Vagina (tissue), 2 donors: Measurements from ENCODE around the gene TP73. TPM values are rescaled to one million over a fixed set of nuclear protein-coding genes. Genes with fewer than 3 reads are reported as not detected.

ENCODE experiments used
- DNase-seq, 2 donors: peaks; one replicate each; pipeline ENCODE4 v3.0.0-alpha.2; 2017; ENCODE audit errors: extremely low spot score in 2 of 2
- H3K27ac ChIP-seq: fragments of 200-600 bp; sonication (generic); one replicate; pipeline ENCODE4 v1.5.1; 2019
- H3K27me3 ChIP-seq: fragments of 200-600 bp; sonication (generic); one replicate; pipeline ENCODE4 v1.5.1; 2019
- H3K36me3 ChIP-seq, 2 donors: fragments of 200-600 bp; sonication (generic); one replicate each; pipeline ENCODE4 v1.5.1; 2017 to 2019
- H3K4me1 ChIP-seq: fragments of 200-600 bp; sonication (generic); one replicate; pipeline ENCODE4 v1.5.1; 2019
- H3K4me3 ChIP-seq, 2 donors: fragments of 200-600 bp; sonication (generic); 1 replicate in 1 of 2; 2 replicates in 1 of 2; pipeline ENCODE4 v1.5.1; 2016 to 2019
- H3K9me3 ChIP-seq: fragments of 200-600 bp; sonication (generic); one replicate; pipeline ENCODE4 v1.5.1; 2019
- POLR2A ChIP-seq, 2 donors: fragments of 450-650 bp; IDR thresholded peaks; one replicate each; pipeline ENCODE4 v1.6.1; 2017; ENCODE audit warnings: antibody characterized with exemption in 2 of 2, mild to moderate bottlenecking in 2 of 2, moderate library complexity in 2 of 2
- POLR2AphosphoS5 ChIP-seq, 2 donors: sonication (generic); formaldehyde crosslinking; IDR thresholded peaks; one replicate each; pipeline ENCODE4 v1.9.0; 2017; ENCODE audit warnings: antibody characterized with exemption in 2 of 2, mild to moderate bottlenecking in 2 of 2, low read depth in 1 of 2; ENCODE audit not compliant: insufficient read depth in 1 of 2
- intact Hi-C: fragments of 100-400 bp; cut with DNase I; formaldehyde crosslinking; loops from one replicate; pipeline ENCODE4 v1.15.1; 2023
- total RNA-seq: library from RNA; depleted of rRNA; stranded (reverse); fragments of >200 nt; gene quantifications from one replicate; pipeline ENCODE4 v1.2.3, GENCODE V29; 2016
- TF ChIP-seq, protein P1 (sequence below), 3 experiments: fragments of 450-650 bp in 2 of 3; fragments of 200-600 bp in 1 of 3; sonication (generic) in 1 of 3; IDR thresholded peaks; one replicate each; pipeline ENCODE4 v1.5.1; 2017 to 2019; ENCODE audit warnings: antibody characterized with exemption in 3 of 3, mild to moderate bottlenecking in 2 of 3, moderate library complexity in 2 of 3

Gene TP73
- total RNA-seq, 1 donor from 2014 or later: 8.1 TPM

DNA sequence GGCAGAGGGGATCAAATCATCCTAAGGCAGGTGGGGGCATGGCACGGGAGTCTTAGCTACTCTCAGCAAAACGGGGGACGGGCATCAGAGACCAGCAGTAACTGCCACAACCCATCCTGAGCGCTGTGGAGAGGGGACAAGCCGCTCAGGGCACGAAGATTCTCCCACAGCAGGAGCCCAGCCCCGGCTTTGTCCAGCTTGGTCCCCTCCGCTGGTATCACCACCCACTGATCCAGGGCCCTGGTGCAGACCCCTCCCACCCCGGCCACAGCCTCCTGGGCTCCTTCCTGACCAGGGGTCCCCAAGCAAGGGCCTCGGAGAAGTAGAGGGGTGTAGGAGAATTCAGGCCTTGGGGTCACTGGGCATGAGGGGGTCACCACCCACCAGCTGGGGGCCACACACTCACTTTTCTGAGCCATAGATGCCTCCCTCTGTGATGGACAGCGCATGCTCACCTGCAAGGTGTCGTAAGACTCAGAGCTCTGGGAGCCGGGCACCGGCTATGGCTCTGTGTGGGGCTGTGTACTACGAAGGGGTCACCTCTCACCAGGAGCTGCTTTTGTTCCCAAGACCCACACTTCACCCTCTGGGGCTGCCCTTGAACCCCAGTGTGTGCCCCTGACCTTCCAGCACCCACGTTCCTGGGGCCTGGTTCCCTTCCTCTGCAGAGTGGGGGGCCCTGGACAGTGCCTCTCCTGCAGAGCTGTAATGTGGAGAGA is 117.9 kb downstream of the TP73 start:
- intact Hi-C loops: no loop called here
- Histone ChIP-seq H3K27ac (no peak overlapping the region), H3K4me3 (no peak overlapping the region), H3K36me3 (no peaks in the 10 kb centered on the region), H3K27me3 (no peaks in the 10 kb centered on the region), H3K4me1 (peaks cover 41% of the 10 kb centered on the region), H3K9me3 (no peaks in the 10 kb centered on the region)
- TF ChIP-seq POLR2A (IDR thresholded peaks at IDR 0.05) (no peak), POLR2AphosphoS5 (IDR thresholded peaks at IDR 0.05; ENCODE audit: insufficient read depth in 1 of 2, low read depth in 1 of 2) (no peak)
- TF ChIP-seq, protein P1, sequence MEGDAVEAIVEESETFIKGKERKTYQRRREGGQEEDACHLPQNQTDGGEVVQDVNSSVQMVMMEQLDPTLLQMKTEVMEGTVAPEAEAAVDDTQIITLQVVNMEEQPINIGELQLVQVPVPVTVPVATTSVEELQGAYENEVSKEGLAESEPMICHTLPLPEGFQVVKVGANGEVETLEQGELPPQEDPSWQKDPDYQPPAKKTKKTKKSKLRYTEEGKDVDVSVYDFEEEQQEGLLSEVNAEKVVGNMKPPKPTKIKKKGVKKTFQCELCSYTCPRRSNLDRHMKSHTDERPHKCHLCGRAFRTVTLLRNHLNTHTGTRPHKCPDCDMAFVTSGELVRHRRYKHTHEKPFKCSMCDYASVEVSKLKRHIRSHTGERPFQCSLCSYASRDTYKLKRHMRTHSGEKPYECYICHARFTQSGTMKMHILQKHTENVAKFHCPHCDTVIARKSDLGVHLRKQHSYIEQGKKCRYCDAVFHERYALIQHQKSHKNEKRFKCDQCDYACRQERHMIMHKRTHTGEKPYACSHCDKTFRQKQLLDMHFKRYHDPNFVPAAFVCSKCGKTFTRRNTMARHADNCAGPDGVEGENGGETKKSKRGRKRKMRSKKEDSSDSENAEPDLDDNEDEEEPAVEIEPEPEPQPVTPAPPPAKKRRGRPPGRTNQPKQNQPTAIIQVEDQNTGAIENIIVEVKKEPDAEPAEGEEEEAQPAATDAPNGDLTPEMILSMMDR (IDR thresholded peaks at IDR 0.05): no peak
- no peak for DNase-seq

DNA sequence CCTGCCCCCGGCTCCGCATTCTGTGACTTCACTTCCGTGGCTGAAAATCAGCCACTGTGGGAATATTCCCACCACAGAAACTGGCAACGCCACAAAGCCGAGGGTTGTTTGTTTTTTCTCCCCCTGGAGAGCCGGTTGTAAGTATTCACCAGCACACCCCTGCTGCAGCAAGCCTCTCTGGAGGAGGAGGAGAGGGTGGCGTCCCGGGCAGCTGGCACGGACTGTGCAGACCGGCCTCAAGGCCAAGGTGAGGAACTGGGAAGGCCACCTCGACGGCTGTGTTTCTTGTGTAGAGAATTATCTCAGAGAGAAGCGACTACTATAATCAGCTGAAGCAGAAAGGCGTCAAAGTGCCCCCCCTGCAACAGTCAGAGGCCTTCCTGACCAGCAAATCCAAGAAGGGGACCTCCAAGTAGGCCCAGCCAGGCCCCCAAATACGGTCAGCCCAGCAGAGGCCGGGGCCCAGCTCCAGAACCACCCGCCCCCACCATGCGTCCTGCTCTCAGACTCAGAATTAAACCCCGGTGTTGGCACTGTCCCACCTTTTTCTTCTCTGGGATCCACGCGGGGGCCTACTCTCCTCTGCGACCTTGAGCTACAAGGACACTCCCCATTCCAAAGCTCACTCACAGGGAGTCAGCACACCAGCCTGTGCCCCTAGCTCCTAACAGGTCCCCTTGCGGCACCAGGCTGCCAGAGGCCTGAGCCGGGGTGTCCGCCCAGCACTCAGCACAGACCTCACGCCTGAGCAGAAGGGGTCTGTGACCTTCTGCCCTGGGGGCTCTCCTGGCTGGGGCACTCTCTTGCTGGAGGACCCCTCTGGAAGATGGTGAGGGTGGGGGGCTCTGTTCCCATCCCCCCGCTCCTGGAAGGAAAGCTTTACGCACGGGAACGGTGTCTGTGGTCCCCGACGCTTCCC is 119.1 kb downstream of the TP73 start:
- Histone ChIP-seq H3K4me3 (peak overlapping the region; percentile 67 to 90), H3K27me3 (no peaks in the 10 kb centered on the region), H3K4me1 (peaks cover 52% of the 10 kb centered on the region), H3K9me3 (no peaks in the 10 kb centered on the region), H3K27ac (peak overlapping the region; percentile 62), H3K36me3 (no peaks in the 10 kb centered on the region)
- intact Hi-C loops: no loop called here
- no peak for DNase-seq
- TF ChIP-seq POLR2AphosphoS5 (IDR thresholded peaks at IDR 0.05; ENCODE audit: insufficient read depth in 1 of 2, low read depth in 1 of 2) (no peak), POLR2A (IDR thresholded peaks at IDR 0.05) (no peak)
- TF ChIP-seq, protein P1 (IDR thresholded peaks at IDR 0.05): no peak

DNA sequence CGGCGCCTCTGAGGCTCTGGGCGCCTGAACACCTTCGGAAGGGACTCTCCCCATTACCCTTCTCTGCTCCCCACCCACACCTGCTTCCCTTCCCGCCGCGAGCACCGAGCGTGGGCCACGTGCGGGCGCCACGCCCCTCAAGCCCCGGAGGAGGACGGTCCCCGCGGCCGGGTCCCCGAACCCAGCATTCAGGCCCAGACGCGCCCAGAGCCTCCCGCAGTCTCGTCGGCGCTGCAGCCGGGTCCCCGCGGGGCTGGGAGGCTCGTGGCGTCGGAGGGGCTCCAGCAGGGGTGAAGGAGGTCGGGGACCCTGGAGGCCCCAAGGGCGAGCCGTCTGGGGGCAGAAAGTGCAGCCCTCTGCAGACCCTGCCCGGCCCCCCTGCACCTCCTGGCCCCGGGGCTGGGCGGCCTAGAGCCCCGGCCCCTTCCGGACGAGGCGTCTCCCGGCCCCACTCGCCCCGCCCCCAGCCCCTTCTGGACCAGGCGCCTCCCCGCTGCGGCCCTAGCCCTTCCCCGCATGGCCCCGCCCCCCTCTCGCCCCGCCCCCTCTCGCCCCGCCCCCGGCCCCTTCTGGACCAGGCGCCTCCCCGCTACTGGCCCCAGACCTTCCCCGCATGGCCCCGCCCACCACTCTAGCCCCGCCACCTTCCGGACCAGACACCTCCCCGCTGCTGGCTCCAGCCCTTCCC is 119.9 kb downstream of the TP73 start:
- Histone ChIP-seq H3K27ac (peak overlapping the region; percentile 87), H3K36me3 (no peaks in the 10 kb centered on the region), H3K4me1 (peaks cover 54% of the 10 kb centered on the region), H3K9me3 (no peaks in the 10 kb centered on the region), H3K27me3 (no peaks in the 10 kb centered on the region), H3K4me3 (peak overlapping the region; percentile 67 to 90)
- intact Hi-C loops: no loop called here
- TF ChIP-seq, protein P1 (IDR thresholded peaks at IDR 0.05): no peak
- TF ChIP-seq POLR2AphosphoS5 (IDR thresholded peaks at IDR 0.05; ENCODE audit: insufficient read depth in 1 of 2, low read depth in 1 of 2) (peak in 1 of 2 donors; percentile 65), POLR2A (IDR thresholded peaks at IDR 0.05) (peak in 1 of 2 donors; percentile 32)
- peak in 1 of 2 donors; percentile 93 for DNase-seq

DNA sequence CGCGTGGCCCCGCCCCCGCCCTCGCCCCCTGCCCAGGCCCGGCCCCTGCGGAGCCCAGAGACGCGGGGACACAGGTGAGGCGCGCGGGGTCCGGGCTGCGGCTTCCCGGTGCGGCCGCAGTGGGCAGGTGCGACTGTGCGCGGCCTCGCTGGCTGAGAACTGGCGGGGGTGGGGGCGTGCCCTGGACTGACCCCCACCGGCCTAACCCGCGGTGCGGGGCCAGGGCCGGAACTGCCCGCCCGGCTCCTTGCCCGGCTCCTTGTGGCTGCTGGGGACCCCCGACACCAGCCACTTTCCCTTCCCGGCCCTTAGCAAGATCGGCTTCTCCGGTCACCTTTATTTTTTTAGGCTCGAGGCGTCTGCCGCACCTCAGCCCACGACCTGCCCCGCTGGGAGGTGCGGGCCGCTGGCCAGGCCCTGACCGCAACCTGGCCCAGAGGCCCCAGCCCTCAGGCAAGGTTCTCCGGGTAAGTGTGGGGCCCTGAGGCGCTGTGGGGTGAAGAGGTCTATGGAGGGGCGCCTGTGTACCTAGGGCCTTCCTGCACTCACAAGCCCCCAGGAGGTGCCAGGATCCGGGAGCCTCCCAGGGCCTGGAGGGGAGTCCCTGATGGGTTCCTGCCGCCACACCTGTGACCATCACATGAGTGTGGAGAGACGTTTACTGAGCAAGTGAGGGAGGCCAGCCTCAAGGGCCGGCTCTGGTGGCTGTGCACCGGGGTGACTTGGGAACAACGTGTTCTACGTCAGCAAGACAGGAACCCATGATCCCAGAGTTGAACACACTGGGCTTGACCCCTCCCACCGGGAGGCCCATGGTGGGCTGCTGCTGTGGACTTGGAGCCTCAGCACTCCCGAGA is 120.6 kb downstream of the TP73 start, which contains the start of gene SMIM1:
SMIM1 (plus strand) TSS at position 35 of the 857 bp plus-strand sequence. CDS start 2,625 bp downstream, outside the sequence.
- DNase-seq: no peak
- no peaks in the 10 kb centered on the region for H3K9me3 ChIP-seq
- H3K36me3 ChIP-seq: no peaks in the 10 kb centered on the region
- H3K4me1 ChIP-seq: peaks cover 54% of the 10 kb centered on the region
- H3K27ac ChIP-seq: peak within 1 kb of the TSS; percentile 87
- intact Hi-C loops: no loop called here
- TF ChIP-seq, protein P1 (IDR thresholded peaks at IDR 0.05): no peak
- TF ChIP-seq POLR2AphosphoS5 (IDR thresholded peaks at IDR 0.05; ENCODE audit: insufficient read depth in 1 of 2, low read depth in 1 of 2): peak in 1 of 2 donors; percentile 27
- H3K27me3 ChIP-seq: no peaks in the 10 kb centered on the region
- H3K4me3 ChIP-seq: peak within 1 kb of the TSS; percentile 67 to 90
